Erythroblast (primary cell): ENCODE data around the gene ATP9A.

Experiments used
- GATA1 ChIP-seq: IDR thresholded peaks from 2 replicates; pipeline ENCODE4 v1.6.1; 2011; ENCODE audit warnings: low read depth, mild to moderate bottlenecking, control low read depth, low read length, moderate library complexity
- POLR2A ChIP-seq: IDR thresholded peaks from 2 replicates; pipeline ENCODE4 v1.6.1; 2011; ENCODE audit warnings: mild to moderate bottlenecking, low read length

- TF ChIP-seq POLR2A (no peak), GATA1 (no peak)
These were observed 205.1 kb downstream of the ATP9A start for GRCh38 chr20:51563174-51563485.
